Measurements from ENCODE around the gene UPK1B.

DNA sequence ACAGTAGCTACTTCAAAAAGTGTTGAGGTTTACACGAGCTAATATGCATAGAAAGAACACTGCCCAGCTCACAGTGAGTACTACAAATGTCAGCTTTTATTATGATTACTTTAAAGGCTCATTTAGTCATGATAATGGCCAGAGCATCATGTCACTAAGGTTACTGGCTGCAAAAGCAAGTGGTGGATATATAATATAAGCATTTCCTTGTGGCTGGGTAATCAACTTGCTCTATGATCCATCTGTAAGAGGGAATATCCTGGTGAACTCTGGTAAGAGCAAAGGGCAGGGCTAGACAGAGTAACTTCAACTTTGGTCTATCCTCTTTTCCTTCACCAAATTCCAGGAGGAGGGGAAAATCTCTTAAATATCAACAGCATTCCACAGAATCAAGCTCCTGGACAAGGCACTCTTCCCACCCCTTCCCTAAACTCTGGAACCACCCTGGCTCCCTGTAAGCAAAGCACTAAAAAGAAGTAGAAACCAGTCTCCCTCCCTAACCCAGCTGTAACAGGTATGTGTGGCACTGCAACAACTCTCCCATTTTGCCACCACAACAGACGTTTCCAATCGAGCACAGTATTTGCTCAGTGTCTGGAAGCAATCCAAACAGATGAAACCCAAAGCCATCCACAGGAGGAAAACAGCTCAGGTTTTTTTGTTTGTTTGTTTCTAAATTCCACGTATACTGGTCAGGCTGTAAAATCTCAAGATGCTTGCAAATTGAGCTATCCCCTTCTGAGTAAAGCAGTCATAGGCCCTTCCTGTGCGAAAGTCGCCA lies 53.9 kb downstream of the UPK1B start:
- TF ChIP-seq SUZ12 (IDR thresholded peaks at IDR 0.05; ENCODE audit: extremely low read depth, insufficient read depth, insufficient read length) (no peak), YY1 (IDR thresholded peaks at IDR 0.05; ENCODE audit: insufficient read depth, insufficient read length) (no peak), ZNF274 (IDR thresholded peaks at IDR 0.05; ENCODE audit: low read depth, low read length) (no peak)
